Liver (tissue), 3 donors: ENCODE data around the gene ABCA13.

ENCODE experiments used
- EGR1 ChIP-seq, 2 donors: IDR thresholded peaks; 2 replicates each; pipeline ENCODE4 v1.6.1; 2016 to 2018; ENCODE audit warnings: antibody characterized with exemption in 2 of 2, low read depth in 2 of 2
- FOXA1 ChIP-seq: IDR thresholded peaks from 2 replicates; pipeline ENCODE4 v1.6.1; 2016; ENCODE audit warnings: antibody characterized with exemption
- GABPA ChIP-seq, 2 donors: IDR thresholded peaks in 1 of 2; conservative IDR thresholded peaks in 1 of 2; 2 replicates each; pipeline ENCODE4 v1.6.1; 2016; ENCODE audit warnings: antibody characterized with exemption in 2 of 2, mild to moderate bottlenecking in 1 of 2, moderate library complexity in 1 of 2
- HNF4G ChIP-seq: IDR thresholded peaks from 2 replicates; pipeline ENCODE4 v1.6.1; 2016; ENCODE audit warnings: antibody characterized with exemption
- JUND ChIP-seq, 2 donors: IDR thresholded peaks; 2 replicates each; pipeline ENCODE4 v1.6.1; 2016; ENCODE audit warnings: antibody characterized with exemption in 2 of 2
- SP1 ChIP-seq: IDR thresholded peaks from 2 replicates; pipeline ENCODE4 v1.6.1; 2018; ENCODE audit warnings: antibody characterized with exemption, mild to moderate bottlenecking
- TF ChIP-seq, protein P1 (sequence below): fragments of 150-350 bp; IDR thresholded peaks from 2 replicates; pipeline ENCODE4 v1.5.1; 2017; ENCODE audit warnings: improper control_type of control experiment, low read depth, low read length; ENCODE audit not compliant: missing input control
- TF ChIP-seq, protein P2 (sequence below): IDR thresholded peaks from 2 replicates; pipeline ENCODE4 v1.6.1; 2016; ENCODE audit warnings: antibody characterized with exemption
- TF ChIP-seq, protein P3 (sequence below): IDR thresholded peaks from 2 replicates; pipeline ENCODE4 v1.6.1; 2016; ENCODE audit warnings: antibody characterized with exemption, mild to moderate bottlenecking
- TF ChIP-seq, protein P4 (sequence below): IDR thresholded peaks from 2 replicates; pipeline ENCODE4 v1.6.1; 2016; ENCODE audit warnings: antibody characterized with exemption
- donor health status: healthy.
- donor health status: healthy.

DNA sequence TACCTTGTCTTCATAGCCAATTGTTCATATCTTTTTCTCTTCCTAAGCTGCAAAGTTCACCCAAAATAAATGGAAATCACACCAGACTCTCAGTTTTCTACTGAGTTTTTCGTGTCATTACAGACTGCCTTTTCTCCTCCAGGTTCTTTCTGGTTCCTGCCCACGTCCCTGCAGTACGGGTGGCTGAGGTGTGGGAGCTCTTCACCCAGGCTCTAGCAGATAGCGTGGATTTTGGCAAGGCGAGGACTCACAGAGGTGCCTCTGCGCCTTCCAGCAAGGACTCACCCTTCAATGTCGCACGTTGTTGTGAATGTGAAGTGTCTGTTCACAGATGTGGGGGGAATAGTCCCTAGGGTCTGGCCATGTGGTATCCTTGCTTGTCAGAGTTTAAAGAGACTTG is 71.6 kb downstream of the ABCA13 start:
- TF ChIP-seq, protein P1, sequence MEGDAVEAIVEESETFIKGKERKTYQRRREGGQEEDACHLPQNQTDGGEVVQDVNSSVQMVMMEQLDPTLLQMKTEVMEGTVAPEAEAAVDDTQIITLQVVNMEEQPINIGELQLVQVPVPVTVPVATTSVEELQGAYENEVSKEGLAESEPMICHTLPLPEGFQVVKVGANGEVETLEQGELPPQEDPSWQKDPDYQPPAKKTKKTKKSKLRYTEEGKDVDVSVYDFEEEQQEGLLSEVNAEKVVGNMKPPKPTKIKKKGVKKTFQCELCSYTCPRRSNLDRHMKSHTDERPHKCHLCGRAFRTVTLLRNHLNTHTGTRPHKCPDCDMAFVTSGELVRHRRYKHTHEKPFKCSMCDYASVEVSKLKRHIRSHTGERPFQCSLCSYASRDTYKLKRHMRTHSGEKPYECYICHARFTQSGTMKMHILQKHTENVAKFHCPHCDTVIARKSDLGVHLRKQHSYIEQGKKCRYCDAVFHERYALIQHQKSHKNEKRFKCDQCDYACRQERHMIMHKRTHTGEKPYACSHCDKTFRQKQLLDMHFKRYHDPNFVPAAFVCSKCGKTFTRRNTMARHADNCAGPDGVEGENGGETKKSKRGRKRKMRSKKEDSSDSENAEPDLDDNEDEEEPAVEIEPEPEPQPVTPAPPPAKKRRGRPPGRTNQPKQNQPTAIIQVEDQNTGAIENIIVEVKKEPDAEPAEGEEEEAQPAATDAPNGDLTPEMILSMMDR, result no peak
- TF ChIP-seq, protein P2, sequence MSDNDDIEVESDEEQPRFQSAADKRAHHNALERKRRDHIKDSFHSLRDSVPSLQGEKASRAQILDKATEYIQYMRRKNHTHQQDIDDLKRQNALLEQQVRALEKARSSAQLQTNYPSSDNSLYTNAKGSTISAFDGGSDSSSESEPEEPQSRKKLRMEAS, result no peak
- TF ChIP-seq JUND (IDR thresholded peaks at IDR 0.05) (no peak), EGR1 (IDR thresholded peaks at IDR 0.05; ENCODE audit: low read depth in 2 of 2) (no peak), FOXA1 (no peak), HNF4G (no peak), SP1 (no peak), GABPA (IDR thresholded peaks at IDR 0.05 in 1 of 2, conservative IDR thresholded peaks at IDR 0.05 in 1 of 2) (no peak)
- TF ChIP-seq, protein P3, sequence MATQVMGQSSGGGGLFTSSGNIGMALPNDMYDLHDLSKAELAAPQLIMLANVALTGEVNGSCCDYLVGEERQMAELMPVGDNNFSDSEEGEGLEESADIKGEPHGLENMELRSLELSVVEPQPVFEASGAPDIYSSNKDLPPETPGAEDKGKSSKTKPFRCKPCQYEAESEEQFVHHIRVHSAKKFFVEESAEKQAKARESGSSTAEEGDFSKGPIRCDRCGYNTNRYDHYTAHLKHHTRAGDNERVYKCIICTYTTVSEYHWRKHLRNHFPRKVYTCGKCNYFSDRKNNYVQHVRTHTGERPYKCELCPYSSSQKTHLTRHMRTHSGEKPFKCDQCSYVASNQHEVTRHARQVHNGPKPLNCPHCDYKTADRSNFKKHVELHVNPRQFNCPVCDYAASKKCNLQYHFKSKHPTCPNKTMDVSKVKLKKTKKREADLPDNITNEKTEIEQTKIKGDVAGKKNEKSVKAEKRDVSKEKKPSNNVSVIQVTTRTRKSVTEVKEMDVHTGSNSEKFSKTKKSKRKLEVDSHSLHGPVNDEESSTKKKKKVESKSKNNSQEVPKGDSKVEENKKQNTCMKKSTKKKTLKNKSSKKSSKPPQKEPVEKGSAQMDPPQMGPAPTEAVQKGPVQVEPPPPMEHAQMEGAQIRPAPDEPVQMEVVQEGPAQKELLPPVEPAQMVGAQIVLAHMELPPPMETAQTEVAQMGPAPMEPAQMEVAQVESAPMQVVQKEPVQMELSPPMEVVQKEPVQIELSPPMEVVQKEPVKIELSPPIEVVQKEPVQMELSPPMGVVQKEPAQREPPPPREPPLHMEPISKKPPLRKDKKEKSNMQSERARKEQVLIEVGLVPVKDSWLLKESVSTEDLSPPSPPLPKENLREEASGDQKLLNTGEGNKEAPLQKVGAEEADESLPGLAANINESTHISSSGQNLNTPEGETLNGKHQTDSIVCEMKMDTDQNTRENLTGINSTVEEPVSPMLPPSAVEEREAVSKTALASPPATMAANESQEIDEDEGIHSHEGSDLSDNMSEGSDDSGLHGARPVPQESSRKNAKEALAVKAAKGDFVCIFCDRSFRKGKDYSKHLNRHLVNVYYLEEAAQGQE, result no peak
- TF ChIP-seq, protein P4, sequence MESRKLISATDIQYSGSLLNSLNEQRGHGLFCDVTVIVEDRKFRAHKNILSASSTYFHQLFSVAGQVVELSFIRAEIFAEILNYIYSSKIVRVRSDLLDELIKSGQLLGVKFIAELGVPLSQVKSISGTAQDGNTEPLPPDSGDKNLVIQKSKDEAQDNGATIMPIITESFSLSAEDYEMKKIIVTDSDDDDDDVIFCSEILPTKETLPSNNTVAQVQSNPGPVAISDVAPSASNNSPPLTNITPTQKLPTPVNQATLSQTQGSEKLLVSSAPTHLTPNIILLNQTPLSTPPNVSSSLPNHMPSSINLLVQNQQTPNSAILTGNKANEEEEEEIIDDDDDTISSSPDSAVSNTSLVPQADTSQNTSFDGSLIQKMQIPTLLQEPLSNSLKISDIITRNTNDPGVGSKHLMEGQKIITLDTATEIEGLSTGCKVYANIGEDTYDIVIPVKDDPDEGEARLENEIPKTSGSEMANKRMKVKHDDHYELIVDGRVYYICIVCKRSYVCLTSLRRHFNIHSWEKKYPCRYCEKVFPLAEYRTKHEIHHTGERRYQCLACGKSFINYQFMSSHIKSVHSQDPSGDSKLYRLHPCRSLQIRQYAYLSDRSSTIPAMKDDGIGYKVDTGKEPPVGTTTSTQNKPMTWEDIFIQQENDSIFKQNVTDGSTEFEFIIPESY, result no peak
